Heart left ventricle (tissue), 13 donors: ENCODE results near the gene SH3BGR.

ENCODE experiments used
- POLR2A ChIP-seq, 2 donors: fragments of 450-650 bp; IDR thresholded peaks; one replicate each; pipeline ENCODE4 v1.6.1; 2017; ENCODE audit warnings: antibody characterized with exemption in 2 of 2, mild to moderate bottlenecking in 2 of 2, moderate library complexity in 2 of 2
- TF ChIP-seq, protein P1 (sequence below), 12 donors: fragments of 200-600 bp; sonication (generic) in 4 of 12; IDR thresholded peaks; one replicate each; pipeline versions ENCODE4 v1.5.0 to v1.8.0; 2018 to 2022; ENCODE audit warnings: antibody characterized with exemption in 12 of 12, mild to moderate bottlenecking in 5 of 12
- donor health status: ischemic (EF 13 %, LVEDD 7.1; RV severe dilation, severe dysfunction).
- donor health status: DM: no; HTN: yes; CAD: no.
- donor health status: DM: no; HTN: no; CAD: no.
- donor health status: ischemic (EF 25% LVEDD 6.9; RV normal size, moderate dysfunction).
- donor health status: ischemic (EF 25% LVEDD 5.7; RV mildly dilated, moderate dysfunction).
- donor health status: ischemic (EF 35%, LVEDD 5.7; RV mildly dilated, moderate dysfunction).
- donor health status: nonischemic (EF 11% LVEDD 7.7; RV severe dilation, severe dysfunction).
- donor health status: DM: yes; HTN: yes; CAD: no.
- donor health status: PGD.
- donor health status: ischemic (EF 29% LVEDD 5.4; RV normal size, mild dysfunction).
- donor health status: nonischemic (EF 23%, LVEDD 6.1; RV moderate dilation, normal function).

DNA sequence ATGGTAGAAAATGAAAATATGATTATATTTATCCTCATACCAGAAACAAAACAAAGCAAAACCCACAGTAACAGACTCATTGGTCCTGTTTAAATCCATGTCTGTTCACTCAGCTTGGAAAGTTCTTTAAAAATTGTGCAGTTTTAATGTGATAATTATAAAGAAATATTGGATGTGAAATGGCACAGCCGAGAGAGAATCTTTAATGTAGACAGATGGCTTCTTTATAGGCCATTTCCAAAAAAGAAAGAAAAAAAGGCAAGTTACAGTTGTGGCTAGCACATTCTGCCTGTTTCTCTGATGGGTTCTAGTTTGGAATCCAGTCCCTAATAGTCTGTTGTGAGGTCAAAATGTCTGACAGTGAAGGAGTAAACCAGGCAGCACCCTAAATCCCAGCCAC is 62.0 kb downstream of the SH3BGR start:
- TF ChIP-seq, protein P1, sequence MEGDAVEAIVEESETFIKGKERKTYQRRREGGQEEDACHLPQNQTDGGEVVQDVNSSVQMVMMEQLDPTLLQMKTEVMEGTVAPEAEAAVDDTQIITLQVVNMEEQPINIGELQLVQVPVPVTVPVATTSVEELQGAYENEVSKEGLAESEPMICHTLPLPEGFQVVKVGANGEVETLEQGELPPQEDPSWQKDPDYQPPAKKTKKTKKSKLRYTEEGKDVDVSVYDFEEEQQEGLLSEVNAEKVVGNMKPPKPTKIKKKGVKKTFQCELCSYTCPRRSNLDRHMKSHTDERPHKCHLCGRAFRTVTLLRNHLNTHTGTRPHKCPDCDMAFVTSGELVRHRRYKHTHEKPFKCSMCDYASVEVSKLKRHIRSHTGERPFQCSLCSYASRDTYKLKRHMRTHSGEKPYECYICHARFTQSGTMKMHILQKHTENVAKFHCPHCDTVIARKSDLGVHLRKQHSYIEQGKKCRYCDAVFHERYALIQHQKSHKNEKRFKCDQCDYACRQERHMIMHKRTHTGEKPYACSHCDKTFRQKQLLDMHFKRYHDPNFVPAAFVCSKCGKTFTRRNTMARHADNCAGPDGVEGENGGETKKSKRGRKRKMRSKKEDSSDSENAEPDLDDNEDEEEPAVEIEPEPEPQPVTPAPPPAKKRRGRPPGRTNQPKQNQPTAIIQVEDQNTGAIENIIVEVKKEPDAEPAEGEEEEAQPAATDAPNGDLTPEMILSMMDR (IDR thresholded peaks at IDR 0.05), result no peak
- TF ChIP-seq POLR2A (IDR thresholded peaks at IDR 0.05), result no peak
